Activated naive CD4-positive, alpha-beta T cell treated with Interleukin-2 at 50 U/mL for 16 hours (primary cell): ENCODE results near the gene CEACAM19.
"Not testable (repeated sequence)": the region's sequence is repeated elsewhere in the genome, so short reads cannot be mapped to it uniquely, and the experiment has no call there.

Experiments used
- DNase-seq: peaks from one replicate; pipeline ENCODE4 v3.0.0-alpha.2; 2020

CEACAM19 gene

GRCh38 chr19:44646049-44646416 is 25.2 kb upstream of the CEACAM19 start:
- no peak for DNase-seq

GRCh38 chr19:44647144-44647543 is 24.1 kb upstream of the CEACAM19 start:
- no peak for DNase-seq

GRCh38 chr19:44648631-44649251 is 22.5 kb upstream of the CEACAM19 start:
- DNase-seq, result no peak

- no peak for DNase-seq
Measured at GRCh38 chr19:44649578-44650145, 21.6 kb upstream of the CEACAM19 start.

- DNase-seq, result no peak
Measured at GRCh38 chr19:44653343-44653742, 17.9 kb upstream of the CEACAM19 start.

GRCh38 chr19:44653977-44654774 is 17.1 kb upstream of the CEACAM19 start:
- DNase-seq, result peak; percentile 67

GRCh38 chr19:44657211-44657921 is 13.9 kb upstream of the CEACAM19 start:
- peak; percentile 68 for DNase-seq

- DNase-seq, result no peak
Measured at GRCh38 chr19:44658069-44658733, 13.1 kb upstream of the CEACAM19 start.

- no peak for DNase-seq
Measured at GRCh38 chr19:44660081-44660480, 11.2 kb upstream of the CEACAM19 start.

- no peak for DNase-seq
Measured at GRCh38 chr19:44661205-44661604, 10.1 kb upstream of the CEACAM19 start.

GRCh38 chr19:44661904-44662303 is 9.4 kb upstream of the CEACAM19 start:
- DNase-seq, result no peak

GRCh38 chr19:44662691-44663385 is 8.4 kb upstream of the CEACAM19 start:
- DNase-seq, result no peak

GRCh38 chr19:44663996-44664395 is 7.3 kb upstream of the CEACAM19 start:
- DNase-seq, result no peak

- DNase-seq, result no peak
Measured at GRCh38 chr19:44664976-44665375, 6.3 kb upstream of the CEACAM19 start.

- no peak for DNase-seq
Measured at GRCh38 chr19:44666852-44667556, 4.3 kb upstream of the CEACAM19 start.

- no peak for DNase-seq
Measured at GRCh38 chr19:44668985-44669764, 2.1 kb upstream of the CEACAM19 start.

GRCh38 chr19:44670027-44670426 is 1.3 kb upstream of the CEACAM19 start:
- not testable (repeated sequence) for DNase-seq

GRCh38 chr19:44672226-44672625 is 944 bp downstream of the CEACAM19 start:
- no peak for DNase-seq

GRCh38 chr19:44673510-44673909 is 2.2 kb downstream of the CEACAM19 start:
- no peak for DNase-seq

GRCh38 chr19:44675521-44675920 is 4.2 kb downstream of the CEACAM19 start:
- no peak for DNase-seq
